Mammary epithelial cell (primary cell): Measurements from ENCODE around the gene KPNA1.

Source experiments
- EZH2 ChIP-seq: IDR thresholded peaks from 2 replicates; pipeline ENCODE4 v1.6.1; 2012; ENCODE audit warnings: low read length, inconsistent platforms, borderline replicate concordance
- TF ChIP-seq, protein P1 (sequence below), 2 donors: IDR thresholded peaks in 1 of 2; conservative IDR thresholded peaks in 1 of 2; 2 replicates each; pipeline ENCODE4 v1.5.1; 2011 to 2012; ENCODE audit warnings: inconsistent platforms in 2 of 2, low read length in 2 of 2, mild to moderate bottlenecking in 2 of 2, control low read depth in 1 of 2, low read depth in 1 of 2; ENCODE audit not compliant: insufficient read depth in 1 of 2; ENCODE audit errors: extremely low read depth in 1 of 2

DNA sequence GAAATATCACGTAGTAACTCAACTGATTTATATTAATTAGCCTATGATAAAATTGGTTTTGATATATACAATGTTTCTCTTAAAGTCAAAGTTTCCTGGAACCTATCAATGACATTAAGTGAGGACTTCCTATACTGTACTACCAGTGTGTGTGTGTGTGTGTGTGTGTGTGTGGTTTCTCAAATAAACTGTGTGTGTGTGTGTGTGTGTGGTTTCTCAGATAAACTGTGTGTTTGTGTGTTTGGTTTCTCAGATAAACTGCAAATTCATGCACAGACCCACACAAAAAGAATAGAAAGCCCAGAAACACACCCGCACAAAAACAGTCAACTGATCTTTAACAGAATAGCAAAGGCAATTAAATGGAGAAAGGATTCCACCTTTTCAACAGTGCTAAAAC, 84.4 kb downstream of the KPNA1 start:
- TF ChIP-seq, protein P1, sequence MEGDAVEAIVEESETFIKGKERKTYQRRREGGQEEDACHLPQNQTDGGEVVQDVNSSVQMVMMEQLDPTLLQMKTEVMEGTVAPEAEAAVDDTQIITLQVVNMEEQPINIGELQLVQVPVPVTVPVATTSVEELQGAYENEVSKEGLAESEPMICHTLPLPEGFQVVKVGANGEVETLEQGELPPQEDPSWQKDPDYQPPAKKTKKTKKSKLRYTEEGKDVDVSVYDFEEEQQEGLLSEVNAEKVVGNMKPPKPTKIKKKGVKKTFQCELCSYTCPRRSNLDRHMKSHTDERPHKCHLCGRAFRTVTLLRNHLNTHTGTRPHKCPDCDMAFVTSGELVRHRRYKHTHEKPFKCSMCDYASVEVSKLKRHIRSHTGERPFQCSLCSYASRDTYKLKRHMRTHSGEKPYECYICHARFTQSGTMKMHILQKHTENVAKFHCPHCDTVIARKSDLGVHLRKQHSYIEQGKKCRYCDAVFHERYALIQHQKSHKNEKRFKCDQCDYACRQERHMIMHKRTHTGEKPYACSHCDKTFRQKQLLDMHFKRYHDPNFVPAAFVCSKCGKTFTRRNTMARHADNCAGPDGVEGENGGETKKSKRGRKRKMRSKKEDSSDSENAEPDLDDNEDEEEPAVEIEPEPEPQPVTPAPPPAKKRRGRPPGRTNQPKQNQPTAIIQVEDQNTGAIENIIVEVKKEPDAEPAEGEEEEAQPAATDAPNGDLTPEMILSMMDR (conservative IDR thresholded peaks at IDR 0.05 in 1 of 2, IDR thresholded peaks at IDR 0.05 in 1 of 2; ENCODE audit: extremely low read depth in 1 of 2, insufficient read depth in 1 of 2, low read depth in 1 of 2, low read length in 2 of 2): no peak
- no peak for TF ChIP-seq EZH2
